GM19351 (cell line): ENCODE data around the gene HEMK1.

ENCODE experiments used
- ATAC-seq: cut with Tn5 transposase; IDR thresholded peaks from one replicate; pipeline ENCODE4 v1.9.1; 2021; ENCODE audit warnings: mild to moderate bottlenecking, moderate library complexity; ENCODE audit not compliant: unreplicated experiment

Gene HEMK1

GRCh38 chr3:50632450-50632849 is 63.1 kb downstream of the HEMK1 start:
- no peak for ATAC-seq

- no peak for ATAC-seq
Measured at GRCh38 chr3:50633230-50633790, 64.0 kb downstream of the HEMK1 start.

GRCh38 chr3:50635066-50635465 is 65.7 kb downstream of the HEMK1 start:
- ATAC-seq, result no peak

- no peak for ATAC-seq
Measured at GRCh38 chr3:50637011-50637410, 67.7 kb downstream of the HEMK1 start.

- no peak for ATAC-seq
Measured at GRCh38 chr3:50637945-50638344, 68.6 kb downstream of the HEMK1 start.

GRCh38 chr3:50639055-50639494 is 69.8 kb downstream of the HEMK1 start:
- no peak for ATAC-seq

- ATAC-seq, result no peak
Measured at GRCh38 chr3:50642382-50642781, 73.1 kb downstream of the HEMK1 start.

GRCh38 chr3:50644561-50644960 is 75.2 kb downstream of the HEMK1 start:
- no peak for ATAC-seq

GRCh38 chr3:50645378-50645777 is 76.1 kb downstream of the HEMK1 start:
- no peak for ATAC-seq
